ENCODE measurements around the gene SLC30A1.

- TF ChIP-seq CTCF (IDR thresholded peaks at IDR 0.05) = no peak
- no peak for TF ChIP-seq EZH2 (IDR thresholded peaks at IDR 0.05)
These were observed 24.3 kb upstream of the SLC30A1 start for GRCh38 chr1:211603191-211603701.
